Hepatocyte (in vitro differentiated cells): ENCODE data around the gene ADCY2. TPM values are rescaled to one million over a fixed set of nuclear protein-coding genes. Genes with fewer than 3 reads are reported as not detected.

Experiments used
- DNase-seq: peaks from one replicate; pipeline ENCODE4 v3.0.0-alpha.2; 2016; ENCODE audit warnings: low spot score
- H2AFZ ChIP-seq: fragments of 200-600 bp; sonication (generic); 2 replicates; pipeline ENCODE4 v1.6.0; 2016; ENCODE audit warnings: antibody characterized with exemption, mild to moderate bottlenecking
- H3K27ac ChIP-seq: fragments of 200-600 bp; sonication (generic); 2 replicates; pipeline ENCODE4 v1.5.1; 2016; ENCODE audit warnings: mild to moderate bottlenecking
- H3K27me3 ChIP-seq: fragments of 200-600 bp; sonication (generic); 2 replicates; pipeline ENCODE4 v1.6.1; 2016
- H3K36me3 ChIP-seq: fragments of 200-600 bp; sonication (generic); replicated peaks from 2 replicates; pipeline ENCODE4 v1.5.1; 2016; ENCODE audit warnings: low read depth; ENCODE audit not compliant: insufficient read depth
- H3K4me1 ChIP-seq: fragments of 200-600 bp; sonication (generic); 2 replicates; pipeline ENCODE4 v1.5.1; 2016; ENCODE audit warnings: mild to moderate bottlenecking, moderate library complexity; ENCODE audit not compliant: insufficient read depth
- H3K4me2 ChIP-seq: fragments of 200-600 bp; sonication (generic); 2 replicates; pipeline ENCODE4 v1.6.0; 2016
- H3K4me3 ChIP-seq: fragments of 200-600 bp; sonication (generic); 2 replicates; pipeline ENCODE4 v1.5.1; 2016; ENCODE audit warnings: mild to moderate bottlenecking
- H3K79me2 ChIP-seq: fragments of 200-600 bp; sonication (generic); 2 replicates; pipeline ENCODE4 v1.6.0; 2017; ENCODE audit warnings: mild to moderate bottlenecking
- H3K9me2 ChIP-seq: fragments of 200-600 bp; sonication (generic); replicated peaks from 2 replicates; pipeline ENCODE4 v1.6.0; 2017; ENCODE audit warnings: mild to moderate bottlenecking; ENCODE audit not compliant: insufficient read depth
- H3K9me3 ChIP-seq: fragments of 200-600 bp; sonication (generic); 2 replicates; pipeline ENCODE4 v1.5.1; 2016; ENCODE audit warnings: low read depth, mild to moderate bottlenecking
- H4K20me1 ChIP-seq: fragments of 200-600 bp; sonication (generic); 2 replicates; pipeline ENCODE4 v1.6.0; 2016; ENCODE audit warnings: mild to moderate bottlenecking; ENCODE audit not compliant: insufficient read depth, poor library complexity, severe bottlenecking
- EZH2 ChIP-seq: fragments of 200-600 bp; sonication (generic); IDR thresholded peaks from 2 replicates; pipeline ENCODE4 v1.6.1; 2016; ENCODE audit warnings: antibody characterized with exemption, mild to moderate bottlenecking, borderline replicate concordance
- EZH2phosphoT487 ChIP-seq: fragments of 200-600 bp; sonication (generic); IDR thresholded peaks from one replicate; pipeline ENCODE4 v1.6.1; 2018; ENCODE audit warnings: antibody characterized with exemption, mild to moderate bottlenecking, low read depth, moderate library complexity; ENCODE audit not compliant: unreplicated experiment, severe bottlenecking
- WGBS: methylation state at CpG from one replicate; pipeline ENCODE4 v1.1.6; 2016; ENCODE audit warnings: low lambda C conversion rate; ENCODE audit errors: missing lambda C conversion rate; 5-methylcytosine and 5-hydroxymethylcytosine counted together
- polyA plus RNA-seq: library from polyadenylated mRNA; unstranded; fragments of >200 nt; fragmentation: Nextera tagmentation; extraction: Ambion mirVana; gene quantifications from 2 replicates; pipeline ENCODE4 v1.2.1, GENCODE V29; 2016
- total RNA-seq: library from RNA; depleted of rRNA; stranded (reverse); fragments of >200 nt; gene quantifications from 2 replicates; pipeline ENCODE4 v1.2.3, GENCODE V29; 2014
- TF ChIP-seq, protein P1 (sequence below): fragments of 200-600 bp; sonication (generic); IDR thresholded peaks from 2 replicates; pipeline ENCODE4 v1.5.1; 2016; ENCODE audit warnings: antibody characterized with exemption, mild to moderate bottlenecking; ENCODE audit not compliant: poor library complexity

ADCY2 gene
- total and polyA plus RNA-seq, 2 experiments from 2014 or later, result 3.2 to 8.5 TPM

DNA sequence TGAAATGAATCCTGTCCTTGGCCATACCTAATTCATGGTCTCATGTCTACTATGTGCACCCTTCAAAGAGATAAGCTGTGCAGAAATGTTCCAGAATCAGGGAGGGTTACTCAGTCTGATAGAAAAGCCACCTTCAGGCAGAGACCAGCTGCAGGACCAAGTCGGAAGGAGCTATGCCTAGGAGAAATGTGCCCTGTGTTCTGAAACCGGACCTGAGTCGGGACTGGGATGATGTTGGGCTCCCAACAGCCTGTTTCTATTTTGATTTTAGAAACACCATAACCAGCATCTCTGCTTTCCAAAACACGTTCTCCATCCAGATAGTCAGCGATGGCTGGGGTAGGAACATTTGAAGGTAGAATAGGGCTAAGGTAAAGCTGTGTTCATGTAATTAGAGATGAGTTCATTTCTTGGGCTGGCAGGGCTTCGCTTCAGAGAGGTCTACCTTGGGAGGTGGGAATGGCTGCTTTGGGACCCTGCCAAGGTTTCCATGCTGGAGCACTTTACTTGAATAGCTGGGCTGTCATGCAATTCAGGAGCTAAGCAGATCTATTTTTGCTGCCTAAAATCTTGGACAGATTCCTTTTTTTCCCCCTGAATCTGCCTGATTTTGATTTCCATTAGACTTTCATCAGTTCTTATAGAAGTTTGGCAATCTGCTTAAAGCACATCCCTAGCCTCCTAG lies 2.8 kb downstream of the ADCY2 start:
- H3K4me3 ChIP-seq, result no peak overlapping the region
- no peaks in the 10 kb centered on the region for H3K4me1 ChIP-seq
- H3K9me3 ChIP-seq, result no peaks in the 10 kb centered on the region
- no peak overlapping the region for H3K4me2 ChIP-seq
- TF ChIP-seq EZH2, result no peak
- TF ChIP-seq, protein P1, sequence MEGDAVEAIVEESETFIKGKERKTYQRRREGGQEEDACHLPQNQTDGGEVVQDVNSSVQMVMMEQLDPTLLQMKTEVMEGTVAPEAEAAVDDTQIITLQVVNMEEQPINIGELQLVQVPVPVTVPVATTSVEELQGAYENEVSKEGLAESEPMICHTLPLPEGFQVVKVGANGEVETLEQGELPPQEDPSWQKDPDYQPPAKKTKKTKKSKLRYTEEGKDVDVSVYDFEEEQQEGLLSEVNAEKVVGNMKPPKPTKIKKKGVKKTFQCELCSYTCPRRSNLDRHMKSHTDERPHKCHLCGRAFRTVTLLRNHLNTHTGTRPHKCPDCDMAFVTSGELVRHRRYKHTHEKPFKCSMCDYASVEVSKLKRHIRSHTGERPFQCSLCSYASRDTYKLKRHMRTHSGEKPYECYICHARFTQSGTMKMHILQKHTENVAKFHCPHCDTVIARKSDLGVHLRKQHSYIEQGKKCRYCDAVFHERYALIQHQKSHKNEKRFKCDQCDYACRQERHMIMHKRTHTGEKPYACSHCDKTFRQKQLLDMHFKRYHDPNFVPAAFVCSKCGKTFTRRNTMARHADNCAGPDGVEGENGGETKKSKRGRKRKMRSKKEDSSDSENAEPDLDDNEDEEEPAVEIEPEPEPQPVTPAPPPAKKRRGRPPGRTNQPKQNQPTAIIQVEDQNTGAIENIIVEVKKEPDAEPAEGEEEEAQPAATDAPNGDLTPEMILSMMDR, result no peak
- TF ChIP-seq EZH2phosphoT487, result no peak
- H3K27ac ChIP-seq, result no peak overlapping the region
- peaks cover 34% of the 10 kb centered on the region for H3K27me3 ChIP-seq
- 84% methylated on average over 6 of the region's 6 CpGs for WGBS
- H2AFZ ChIP-seq, result no peak overlapping the region
- no peak for DNase-seq
- H3K9me2 ChIP-seq, result no peaks in the 10 kb centered on the region
- no peaks in the 10 kb centered on the region for H3K36me3 ChIP-seq
- no peaks in the 10 kb centered on the region for H4K20me1 ChIP-seq
- H3K79me2 ChIP-seq, result no peaks in the 10 kb centered on the region

DNA sequence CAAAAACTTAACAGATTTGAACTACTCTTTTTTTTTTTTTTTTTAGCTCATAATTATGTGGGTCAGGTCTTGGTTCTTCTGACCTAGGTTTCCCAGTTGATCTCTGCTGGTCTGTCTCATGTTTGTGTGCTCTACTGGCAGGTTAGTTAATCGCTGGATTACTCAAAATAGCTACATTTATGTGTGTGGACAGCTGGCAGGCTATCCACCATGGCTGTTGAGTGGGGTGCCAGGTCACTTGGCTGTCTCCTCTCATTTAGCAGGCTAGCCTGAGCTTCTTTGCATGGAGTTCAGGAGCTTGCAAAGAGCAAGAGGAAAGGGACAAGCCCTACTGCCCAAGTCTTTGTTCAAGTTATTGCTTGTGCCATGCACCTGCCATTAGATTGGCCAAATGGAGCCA lies 9.3 kb downstream of the ADCY2 start:
- 90% methylated on average over 1 of the region's 1 CpG for WGBS
- H3K79me2 ChIP-seq, result no peaks in the 10 kb centered on the region

DNA sequence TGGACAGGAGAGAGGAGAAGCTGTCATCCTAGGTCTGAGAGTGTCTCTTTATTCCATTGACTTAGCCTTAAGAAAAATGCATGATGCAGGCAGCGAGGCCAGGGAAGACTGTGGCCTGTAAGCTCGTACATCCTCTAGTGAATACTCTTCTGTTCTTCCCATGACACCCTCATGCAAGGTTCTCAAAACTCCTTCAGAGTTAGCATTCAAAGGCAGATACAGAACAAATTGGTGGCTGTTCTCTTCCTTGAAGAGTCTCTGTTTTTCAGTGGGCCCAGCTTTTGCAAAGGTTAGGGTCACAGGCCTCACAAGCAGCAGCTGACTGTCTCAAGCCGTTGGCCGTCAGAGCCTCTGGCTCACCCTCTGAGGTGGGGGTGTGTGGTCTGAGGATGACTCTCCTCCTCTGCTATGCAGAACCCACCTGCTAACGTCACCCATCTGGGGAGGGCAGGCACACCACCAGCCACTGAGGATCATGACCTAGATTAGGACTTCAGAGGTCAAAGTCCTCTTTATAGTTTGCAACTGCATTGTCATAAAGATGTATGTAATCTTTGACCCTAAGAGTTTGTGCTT lies 15.1 kb downstream of the ADCY2 start:
- no peak for DNase-seq
- H3K9me3 ChIP-seq, result no peaks in the 10 kb centered on the region
- no peak overlapping the region for H3K27ac ChIP-seq
- H2AFZ ChIP-seq, result no peak overlapping the region
- no peak overlapping the region for H3K4me2 ChIP-seq
- no peaks in the 10 kb centered on the region for H4K20me1 ChIP-seq
- TF ChIP-seq EZH2phosphoT487 (no peak), EZH2 (no peak)
- TF ChIP-seq, protein P1, result no peak
- H3K4me3 ChIP-seq, result no peak overlapping the region
- WGBS, result 63% methylated on average over 5 of the region's 5 CpGs
- H3K79me2 ChIP-seq, result no peaks in the 10 kb centered on the region
- H3K4me1 ChIP-seq, result peaks cover 17% of the 10 kb centered on the region
- no peaks in the 10 kb centered on the region for H3K9me2 ChIP-seq
- no peaks in the 10 kb centered on the region for H3K27me3 ChIP-seq
- no peaks in the 10 kb centered on the region for H3K36me3 ChIP-seq

More for the DNA sequence above, 9.3 kb downstream of the ADCY2 start:
- Histone ChIP-seq H3K4me3 (no peak overlapping the region), H2AFZ (no peak overlapping the region), H4K20me1 (no peaks in the 10 kb centered on the region), H3K9me3 (no peaks in the 10 kb centered on the region), H3K4me2 (no peak overlapping the region), H3K9me2 (no peaks in the 10 kb centered on the region), H3K4me1 (no peaks in the 10 kb centered on the region), H3K27me3 (peaks cover 10% of the 10 kb centered on the region), H3K27ac (no peak overlapping the region), H3K36me3 (no peaks in the 10 kb centered on the region)
- TF ChIP-seq, protein P1, result no peak
- TF ChIP-seq EZH2 (no peak), EZH2phosphoT487 (no peak)
- DNase-seq, result no peak
